ENCODE data around the gene DPYSL4.

The DPYSL4 gene

GRCh38 chr10:132145002-132145401, 41.7 kb upstream of the DPYSL4 start:
- no peaks in the 10 kb centered on the region for H3K27me3 ChIP-seq (ENCODE audit: control insufficient read depth, insufficient read depth, low read length)
- H3K36me3 ChIP-seq (ENCODE audit: control insufficient read depth, insufficient read depth, low read length), result no peaks in the 10 kb centered on the region
- H3K4me1 ChIP-seq (ENCODE audit: control insufficient read depth, insufficient read depth, low read length), result no peaks in the 10 kb centered on the region
- H3K4me3 ChIP-seq (ENCODE audit: low read length), result no peak overlapping the region
- H3K9ac ChIP-seq (ENCODE audit: low read length), result no peak overlapping the region
- H3K27ac ChIP-seq (ENCODE audit: low read depth, low read length), result no peak overlapping the region

- H3K4me3 ChIP-seq (ENCODE audit: low read length), result no peak overlapping the region
- H3K9ac ChIP-seq (ENCODE audit: low read length), result no peak overlapping the region
- H3K27ac ChIP-seq (ENCODE audit: low read depth, low read length), result no peak overlapping the region
- H3K4me1 ChIP-seq (ENCODE audit: control insufficient read depth, insufficient read depth, low read length), result no peaks in the 10 kb centered on the region
- no peaks in the 10 kb centered on the region for H3K27me3 ChIP-seq (ENCODE audit: control insufficient read depth, insufficient read depth, low read length)
- H3K36me3 ChIP-seq (ENCODE audit: control insufficient read depth, insufficient read depth, low read length), result no peaks in the 10 kb centered on the region
Measured at GRCh38 chr10:132145521-132146185, 41.1 kb upstream of the DPYSL4 start.

- no peak overlapping the region for H3K9ac ChIP-seq (ENCODE audit: low read length)
- no peaks in the 10 kb centered on the region for H3K27me3 ChIP-seq (ENCODE audit: control insufficient read depth, insufficient read depth, low read length)
- H3K4me1 ChIP-seq (ENCODE audit: control insufficient read depth, insufficient read depth, low read length), result no peaks in the 10 kb centered on the region
- no peak overlapping the region for H3K27ac ChIP-seq (ENCODE audit: low read depth, low read length)
- no peak overlapping the region for H3K4me3 ChIP-seq (ENCODE audit: low read length)
- no peaks in the 10 kb centered on the region for H3K36me3 ChIP-seq (ENCODE audit: control insufficient read depth, insufficient read depth, low read length)
Measured at GRCh38 chr10:132146271-132146671, 40.5 kb upstream of the DPYSL4 start.

- H3K27ac ChIP-seq (ENCODE audit: low read depth, low read length), result no peak overlapping the region
- no peaks in the 10 kb centered on the region for H3K4me1 ChIP-seq (ENCODE audit: control insufficient read depth, insufficient read depth, low read length)
- H3K9ac ChIP-seq (ENCODE audit: low read length), result no peak overlapping the region
- no peaks in the 10 kb centered on the region for H3K36me3 ChIP-seq (ENCODE audit: control insufficient read depth, insufficient read depth, low read length)
- H3K4me3 ChIP-seq (ENCODE audit: low read length), result no peak overlapping the region
- no peaks in the 10 kb centered on the region for H3K27me3 ChIP-seq (ENCODE audit: control insufficient read depth, insufficient read depth, low read length)
Measured at GRCh38 chr10:132146941-132147915, 39.5 kb upstream of the DPYSL4 start.

- Histone ChIP-seq H3K9ac (ENCODE audit: low read length) (no peak overlapping the region), H3K4me3 (ENCODE audit: low read length) (no peak overlapping the region), H3K36me3 (ENCODE audit: control insufficient read depth, insufficient read depth, low read length) (no peaks in the 10 kb centered on the region), H3K27ac (ENCODE audit: low read depth, low read length) (no peak overlapping the region), H3K27me3 (ENCODE audit: control insufficient read depth, insufficient read depth, low read length) (no peaks in the 10 kb centered on the region), H3K4me1 (ENCODE audit: control insufficient read depth, insufficient read depth, low read length) (no peaks in the 10 kb centered on the region)
Measured at GRCh38 chr10:132148261-132149251, 38.2 kb upstream of the DPYSL4 start.

- Histone ChIP-seq H3K36me3 (ENCODE audit: control insufficient read depth, insufficient read depth, low read length) (no peaks in the 10 kb centered on the region), H3K27me3 (ENCODE audit: control insufficient read depth, insufficient read depth, low read length) (no peaks in the 10 kb centered on the region), H3K9ac (ENCODE audit: low read length) (no peak overlapping the region), H3K27ac (ENCODE audit: low read depth, low read length) (no peak overlapping the region), H3K4me1 (ENCODE audit: control insufficient read depth, insufficient read depth, low read length) (no peaks in the 10 kb centered on the region), H3K4me3 (ENCODE audit: low read length) (no peak overlapping the region)
Measured at GRCh38 chr10:132149271-132149670, 37.5 kb upstream of the DPYSL4 start.

GRCh38 chr10:132149917-132150316, 36.8 kb upstream of the DPYSL4 start:
- Histone ChIP-seq H3K36me3 (ENCODE audit: control insufficient read depth, insufficient read depth, low read length) (no peaks in the 10 kb centered on the region), H3K9ac (ENCODE audit: low read length) (no peak overlapping the region), H3K4me1 (ENCODE audit: control insufficient read depth, insufficient read depth, low read length) (no peaks in the 10 kb centered on the region)

GRCh38 chr10:132150777-132151176, 36.0 kb upstream of the DPYSL4 start:
- Histone ChIP-seq H3K36me3 (ENCODE audit: control insufficient read depth, insufficient read depth, low read length) (no peaks in the 10 kb centered on the region), H3K27ac (ENCODE audit: low read depth, low read length) (no peak overlapping the region), H3K4me3 (ENCODE audit: low read length) (no peak overlapping the region), H3K4me1 (ENCODE audit: control insufficient read depth, insufficient read depth, low read length) (no peaks in the 10 kb centered on the region), H3K27me3 (ENCODE audit: control insufficient read depth, insufficient read depth, low read length) (no peaks in the 10 kb centered on the region), H3K9ac (ENCODE audit: low read length) (no peak overlapping the region)

More at GRCh38 chr10:132149917-132150316, 36.8 kb upstream of the DPYSL4 start:
- Histone ChIP-seq H3K27ac (ENCODE audit: low read depth, low read length) (no peak overlapping the region), H3K4me3 (ENCODE audit: low read length) (no peak overlapping the region), H3K27me3 (ENCODE audit: control insufficient read depth, insufficient read depth, low read length) (no peaks in the 10 kb centered on the region)

GRCh38 chr10:132151286-132151950, 35.3 kb upstream of the DPYSL4 start:
- no peaks in the 10 kb centered on the region for H3K36me3 ChIP-seq (ENCODE audit: control insufficient read depth, insufficient read depth, low read length)
- H3K27me3 ChIP-seq (ENCODE audit: control insufficient read depth, insufficient read depth, low read length), result no peaks in the 10 kb centered on the region
- H3K4me3 ChIP-seq (ENCODE audit: low read length), result no peak overlapping the region
- no peak overlapping the region for H3K27ac ChIP-seq (ENCODE audit: low read depth, low read length)
- H3K4me1 ChIP-seq (ENCODE audit: control insufficient read depth, insufficient read depth, low read length), result no peaks in the 10 kb centered on the region
- H3K9ac ChIP-seq (ENCODE audit: low read length), result no peak overlapping the region

GRCh38 chr10:132151951-132152505, 34.7 kb upstream of the DPYSL4 start:
- Histone ChIP-seq H3K9ac (ENCODE audit: low read length) (no peak overlapping the region), H3K4me1 (ENCODE audit: control insufficient read depth, insufficient read depth, low read length) (no peaks in the 10 kb centered on the region), H3K36me3 (ENCODE audit: control insufficient read depth, insufficient read depth, low read length) (no peaks in the 10 kb centered on the region), H3K27ac (ENCODE audit: low read depth, low read length) (no peak overlapping the region), H3K4me3 (ENCODE audit: low read length) (no peak overlapping the region), H3K27me3 (ENCODE audit: control insufficient read depth, insufficient read depth, low read length) (no peaks in the 10 kb centered on the region)

GRCh38 chr10:132152896-132153580, 33.7 kb upstream of the DPYSL4 start:
- H3K9ac ChIP-seq (ENCODE audit: low read length), result no peak overlapping the region
- no peak overlapping the region for H3K27ac ChIP-seq (ENCODE audit: low read depth, low read length)
- H3K27me3 ChIP-seq (ENCODE audit: control insufficient read depth, insufficient read depth, low read length), result no peaks in the 10 kb centered on the region
- no peak overlapping the region for H3K4me3 ChIP-seq (ENCODE audit: low read length)
- no peaks in the 10 kb centered on the region for H3K4me1 ChIP-seq (ENCODE audit: control insufficient read depth, insufficient read depth, low read length)
- no peaks in the 10 kb centered on the region for H3K36me3 ChIP-seq (ENCODE audit: control insufficient read depth, insufficient read depth, low read length)
